HG03045 (cell line): ENCODE results near the gene COA4.

Source experiments
- ATAC-seq: cut with Tn5 transposase; IDR thresholded peaks from one replicate; pipeline ENCODE4 v1.9.1; 2021; ENCODE audit warnings: mild to moderate bottlenecking, moderate library complexity; ENCODE audit not compliant: unreplicated experiment

COA4 gene

DNA sequence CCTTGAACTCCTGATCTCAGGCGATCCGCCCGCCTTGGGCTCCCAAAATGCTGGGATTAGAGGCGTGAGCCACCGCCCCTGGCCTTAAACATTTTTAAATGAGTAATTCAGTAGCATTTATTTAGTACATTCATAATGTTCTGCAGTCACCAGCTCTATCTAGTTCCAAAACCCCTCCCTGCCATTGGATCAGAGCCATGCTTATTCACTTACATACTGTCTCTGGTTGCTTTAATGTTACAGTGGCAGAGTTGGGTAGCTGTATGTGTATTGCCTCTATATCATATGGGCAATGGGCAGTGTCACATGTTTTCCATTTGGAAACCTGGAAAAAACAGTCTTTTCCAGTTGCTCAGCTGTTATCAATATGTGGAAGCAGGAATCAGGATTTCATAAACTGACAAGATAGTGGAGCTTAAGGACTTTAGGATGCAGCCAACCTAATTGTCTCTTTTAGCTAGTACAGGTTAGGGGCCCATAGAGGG lies 10.5 kb downstream of the COA4 start:
- no peak for ATAC-seq

DNA sequence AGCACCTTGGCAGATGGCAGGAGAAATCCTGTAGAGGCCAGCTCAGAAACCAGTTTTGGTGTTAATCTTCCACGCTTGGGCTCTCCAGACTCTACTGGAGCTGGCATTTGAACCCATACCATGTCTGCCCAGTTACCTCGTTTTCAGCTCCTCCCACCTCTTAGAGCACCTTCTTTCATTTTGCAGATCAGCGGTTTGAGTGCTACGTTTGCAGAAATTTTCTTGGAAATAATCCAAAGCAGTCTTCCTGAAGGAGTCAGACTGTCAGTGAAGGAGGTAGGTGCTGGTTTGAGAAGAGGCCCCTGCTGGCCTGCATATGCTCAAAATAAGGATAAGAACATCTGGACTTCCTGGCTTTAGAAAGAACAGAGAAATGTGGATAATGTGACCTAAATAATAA lies 13.7 kb downstream of the COA4 start:
- no peak for ATAC-seq

DNA sequence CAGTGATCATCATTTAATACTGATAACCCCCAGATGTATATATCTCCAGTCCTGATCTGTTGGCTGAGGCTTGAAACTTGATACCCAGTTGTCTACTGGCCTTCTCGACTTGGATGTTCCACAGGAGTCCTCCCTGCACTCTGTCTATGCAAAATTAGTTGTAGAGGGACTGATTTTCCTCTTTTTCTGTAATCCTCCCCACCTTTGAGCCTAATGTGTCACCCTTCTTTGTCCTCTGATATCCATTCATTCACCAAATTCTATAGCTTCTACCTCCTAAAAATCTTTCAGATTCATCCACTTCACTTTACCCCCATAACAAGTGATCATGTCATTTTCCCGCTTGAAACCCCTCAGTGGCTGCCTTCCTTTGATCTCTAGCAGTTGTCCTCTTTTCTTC lies 16.4 kb downstream of the COA4 start:
- ATAC-seq: no peak

DNA sequence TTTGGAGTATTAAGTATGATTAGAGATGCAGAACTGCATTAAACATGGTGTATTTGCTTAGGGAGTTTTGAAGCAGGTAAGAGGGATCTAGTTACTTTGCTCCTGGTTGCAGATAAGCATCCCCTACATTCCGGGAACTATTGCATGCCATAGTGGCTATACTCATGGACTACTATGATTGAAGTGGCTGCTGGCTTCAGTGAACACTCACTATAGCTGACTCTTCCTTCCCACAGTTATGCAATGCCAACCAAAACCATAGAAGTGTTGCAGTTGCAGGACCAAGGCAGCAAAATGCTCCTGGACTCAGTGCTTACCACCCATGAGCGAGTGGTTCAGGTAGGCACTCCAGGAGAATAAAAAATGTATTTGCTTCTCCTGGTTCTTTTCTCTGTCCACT lies 17.0 kb downstream of the COA4 start:
- no peak for ATAC-seq

DNA sequence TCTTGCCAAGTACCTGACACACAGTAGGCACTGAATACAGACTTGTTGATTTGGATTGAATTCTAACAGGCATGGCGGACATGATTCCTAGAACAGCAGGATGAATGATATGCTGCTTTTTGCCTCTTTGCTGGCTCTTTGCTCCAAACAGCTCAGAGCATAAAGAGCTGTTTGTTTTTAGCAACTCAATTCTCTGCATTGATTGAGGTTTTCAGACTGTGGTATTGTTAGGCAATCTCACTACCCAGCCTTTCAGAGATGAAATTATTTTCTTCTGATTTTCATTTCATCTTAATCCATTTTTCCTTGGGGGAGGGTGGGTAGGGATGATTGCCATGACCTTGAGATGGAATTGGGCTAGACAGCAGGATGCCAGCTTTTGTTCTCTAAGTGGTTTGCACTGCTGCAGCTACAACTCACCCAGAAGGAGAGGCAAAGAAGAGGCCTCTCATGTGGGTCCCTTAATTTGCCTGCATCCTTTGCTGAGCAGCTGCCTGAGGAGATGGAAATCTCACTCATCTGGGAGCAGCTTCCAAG lies 20.5 kb downstream of the COA4 start:
- no peak for ATAC-seq

DNA sequence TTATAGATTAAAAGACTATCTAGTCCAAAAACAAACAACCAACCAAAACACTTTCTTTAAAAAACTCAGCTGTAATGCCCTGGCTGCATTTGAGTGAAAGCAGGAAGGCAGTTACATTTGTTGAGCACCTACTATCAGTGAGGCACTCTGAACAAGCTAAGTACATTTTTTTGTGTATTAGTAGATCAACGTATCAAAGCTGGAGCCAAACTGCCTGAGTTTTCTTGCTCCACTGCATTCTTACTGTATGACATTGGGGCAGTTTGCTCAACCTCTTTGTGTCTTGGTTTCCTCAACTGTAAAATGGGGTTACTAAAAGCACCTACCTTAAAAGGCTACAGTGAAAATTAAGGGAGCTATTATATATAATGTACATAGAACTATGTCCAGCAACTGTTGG lies 22.0 kb downstream of the COA4 start:
- no peak for ATAC-seq

DNA sequence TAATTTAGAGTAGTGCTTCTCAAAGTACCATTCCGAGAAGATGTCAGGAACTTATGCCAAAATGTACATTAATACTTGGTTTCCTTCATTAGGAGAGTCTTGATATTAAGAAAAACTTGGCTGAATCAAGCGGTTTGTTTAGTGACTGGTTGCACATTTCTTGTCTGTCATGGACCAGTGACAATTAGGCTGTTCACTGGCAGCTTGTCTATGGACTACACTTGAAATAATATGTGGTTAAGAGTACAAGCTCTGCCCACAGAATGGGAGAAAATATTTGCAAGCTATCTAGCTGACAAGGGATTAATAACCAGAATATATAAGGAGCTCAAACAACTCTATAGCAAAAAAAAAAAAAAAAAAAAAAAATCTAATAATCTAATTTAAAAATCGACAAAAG lies 24.6 kb downstream of the COA4 start:
- ATAC-seq: no peak

DNA sequence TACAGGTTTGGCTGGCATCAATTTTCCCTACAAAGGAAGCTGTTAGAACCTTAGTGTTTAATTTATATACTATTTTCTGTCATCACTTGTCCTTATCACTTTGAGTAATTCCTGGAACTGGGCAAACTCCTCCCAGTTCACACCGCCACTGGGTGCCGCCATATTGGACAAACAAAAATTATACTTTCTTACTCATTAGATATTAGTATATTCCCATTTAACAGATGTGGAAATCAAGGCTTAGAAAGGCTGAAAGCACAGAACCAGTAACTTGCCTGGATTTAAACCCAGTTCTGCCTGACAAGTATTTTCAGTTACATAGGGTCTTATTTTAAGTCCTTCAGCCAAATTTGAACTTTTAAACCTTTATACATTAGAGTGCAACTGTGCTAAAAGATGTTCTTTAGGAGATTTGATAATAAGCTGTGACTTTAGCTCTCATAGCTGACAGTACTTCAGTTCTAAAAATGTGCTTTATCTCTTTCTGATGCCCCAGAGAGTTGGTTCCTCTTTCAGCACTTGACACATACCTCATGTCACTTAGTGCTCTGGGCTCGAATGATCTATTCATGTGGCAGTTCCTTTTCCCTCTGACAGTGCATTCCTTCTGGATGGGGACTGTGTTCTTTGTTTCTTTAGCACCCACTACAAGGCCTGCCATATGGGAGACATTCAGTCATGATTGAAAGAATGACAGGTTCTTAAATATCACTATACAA lies 25.4 kb downstream of the COA4 start:
- ATAC-seq: no peak

DNA sequence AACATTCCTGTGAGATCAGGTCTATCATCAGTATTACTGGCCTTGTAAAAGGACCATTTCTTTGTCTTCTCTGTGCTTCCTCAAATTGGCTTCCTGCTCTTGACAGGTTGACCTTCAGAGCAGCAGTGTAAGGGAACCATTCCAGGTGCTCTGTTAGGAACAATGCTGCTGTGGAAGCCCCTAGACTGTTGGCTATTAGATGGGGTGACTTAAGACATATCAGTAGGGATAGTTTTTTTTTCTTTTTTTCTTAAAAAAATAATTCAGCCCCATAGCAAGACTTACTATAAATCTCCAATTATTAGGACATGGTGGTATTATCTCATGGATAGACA lies 37.6 kb downstream of the COA4 start:
- ATAC-seq: no peak

DNA sequence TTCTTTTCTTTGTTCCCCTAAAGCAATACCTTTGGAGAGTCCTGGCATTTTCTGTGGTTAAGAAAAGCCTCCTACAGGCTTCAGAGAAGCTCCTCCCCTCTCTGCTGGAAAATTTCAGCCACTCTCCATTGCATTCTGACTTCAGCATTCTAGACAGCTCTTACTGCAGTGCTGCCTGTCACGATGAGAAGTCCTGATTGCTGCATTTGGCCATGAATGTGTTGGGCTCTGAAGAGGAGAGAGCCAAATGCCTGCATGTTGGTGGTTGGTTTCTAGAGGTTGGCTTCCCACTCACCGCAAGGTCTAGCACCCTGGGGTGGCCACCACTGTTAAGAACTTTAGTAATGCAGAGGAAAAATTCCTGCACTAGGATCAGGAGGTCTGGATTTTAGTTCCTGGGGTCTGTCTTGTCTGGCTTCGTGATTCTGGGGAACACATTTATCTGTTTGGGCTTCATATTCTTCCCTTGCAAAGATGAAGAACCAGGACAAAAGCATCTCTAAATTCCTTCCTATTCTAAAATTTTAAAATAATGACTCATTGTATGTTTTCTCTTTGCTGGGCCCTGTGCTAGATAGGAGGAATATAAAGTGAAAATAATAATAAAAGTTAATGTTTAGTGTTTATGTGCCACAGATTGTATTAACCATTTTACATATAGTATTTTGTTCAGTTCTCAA lies 38.1 kb downstream of the COA4 start:
- ATAC-seq: no peak

DNA sequence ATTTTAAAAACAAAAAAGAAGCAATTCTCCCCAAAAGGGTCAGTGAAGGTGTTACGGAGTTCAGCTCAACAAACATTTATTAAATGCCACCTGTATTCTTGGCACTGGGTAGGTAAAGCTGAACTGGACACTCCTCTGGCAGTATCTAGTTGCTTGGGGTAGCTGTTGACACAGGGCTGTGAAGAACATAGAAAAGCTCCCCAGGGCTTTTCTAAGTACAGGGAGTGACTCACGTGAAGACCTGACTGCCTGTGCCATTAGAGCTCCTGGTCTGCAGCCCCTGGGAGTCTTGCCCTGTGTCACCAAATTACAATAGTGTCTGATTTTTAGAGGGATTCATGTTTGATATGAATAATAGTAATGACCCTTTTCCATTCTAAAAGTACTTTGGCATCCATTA lies 43.6 kb downstream of the COA4 start:
- ATAC-seq: no peak

DNA sequence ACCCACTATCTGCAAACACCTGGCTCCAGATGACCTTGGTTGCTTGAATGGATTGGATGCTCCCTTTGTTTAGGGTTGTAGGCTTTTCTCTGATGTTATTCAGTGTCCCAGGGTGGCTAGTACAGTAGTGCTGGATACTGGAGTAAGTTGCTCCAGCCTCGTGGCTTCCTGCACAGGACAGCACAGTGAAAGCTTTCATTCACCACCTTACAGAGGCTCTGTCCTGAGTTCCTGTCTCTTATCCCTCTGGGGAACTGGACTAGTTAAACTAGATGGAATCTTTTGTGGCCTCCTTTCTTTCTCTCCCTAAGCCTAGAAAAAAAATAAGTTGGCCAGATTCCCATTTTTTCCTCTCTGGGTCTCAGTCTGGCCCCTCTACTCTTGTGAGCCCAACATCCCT lies 46.4 kb downstream of the COA4 start:
- no peak for ATAC-seq
